GM23338 (cell line): Measurements from ENCODE around the gene SNAP91. TPM values are rescaled to one million over a fixed set of nuclear protein-coding genes. Genes with fewer than 3 reads are reported as not detected.

Source experiments
- ATAC-seq: fragments of 200-7000 bp; cut with Tn5 transposase; 3 replicates; pipeline ENCODE4 v1.9.1; 2020
- DNase-seq: peaks from one replicate; pipeline ENCODE4 v3.0.0-alpha.2; 2015; ENCODE audit warnings: low spot score
- H2AFZ ChIP-seq: fragments of 200-600 bp; sonication (generic); 2 replicates; pipeline ENCODE4 v1.8.0; 2016; ENCODE audit warnings: antibody characterized with exemption, mild to moderate bottlenecking, moderate library complexity
- H3F3A ChIP-seq: fragments of 200-600 bp; sonication (generic); replicated peaks from 2 replicates; pipeline ENCODE4 v1.8.0; 2017; ENCODE audit warnings: antibody characterized with exemption, mixed run types, low read depth
- H3K27ac ChIP-seq: fragments of 200-600 bp; sonication (generic); 2 replicates; pipeline ENCODE4 v1.6.1; 2016; ENCODE audit warnings: low read depth
- H3K27me3 ChIP-seq: fragments of 200-600 bp; sonication (generic); 2 replicates; pipeline ENCODE4 v1.8.0; 2016; ENCODE audit warnings: mild to moderate bottlenecking, mixed run types, moderate library complexity; ENCODE audit not compliant: insufficient read depth
- H3K36me3 ChIP-seq: fragments of 200-600 bp; sonication (generic); 2 replicates; pipeline ENCODE4 v1.8.0; 2016; ENCODE audit warnings: mild to moderate bottlenecking; ENCODE audit not compliant: insufficient read depth
- H3K4me1 ChIP-seq: fragments of 200-600 bp; sonication (generic); 2 replicates; pipeline ENCODE4 v1.8.0; 2016; ENCODE audit warnings: mild to moderate bottlenecking, moderate library complexity; ENCODE audit not compliant: insufficient read depth
- H3K4me2 ChIP-seq: fragments of 200-600 bp; sonication (generic); 2 replicates; pipeline ENCODE4 v1.7.1; 2017; ENCODE audit warnings: mixed run types
- H3K4me3 ChIP-seq: fragments of 200-600 bp; sonication (generic); 2 replicates; pipeline ENCODE4 v1.6.1; 2016; ENCODE audit warnings: mixed run types
- H3K79me2 ChIP-seq: fragments of 200-600 bp; sonication (generic); replicated peaks from 2 replicates; pipeline ENCODE4 v1.8.0; 2017; ENCODE audit warnings: mild to moderate bottlenecking; ENCODE audit not compliant: insufficient read depth
- H3K9me2 ChIP-seq: fragments of 200-600 bp; sonication (generic); 2 replicates; pipeline ENCODE4 v1.8.0; 2017; ENCODE audit not compliant: insufficient read depth
- H4K20me1 ChIP-seq: fragments of 200-600 bp; sonication (generic); replicated peaks from 2 replicates; pipeline ENCODE4 v1.8.0; 2017; ENCODE audit warnings: mild to moderate bottlenecking; ENCODE audit not compliant: insufficient read depth
- H3K27ac Mint-ChIP-seq: 2 replicates; pipeline ENCODE4 v1.8.0; 2020; ENCODE audit warnings: inconsistent platforms, mild to moderate bottlenecking, moderate library complexity, mixed read lengths
- H3K27me3 Mint-ChIP-seq: 3 replicates; pipeline ENCODE4 v1.8.0; 2022; ENCODE audit warnings: low read depth, mild to moderate bottlenecking, moderate library complexity, mixed read lengths, inconsistent platforms; ENCODE audit not compliant: insufficient read depth, poor library complexity
- H3K36me3 Mint-ChIP-seq: 3 replicates; pipeline ENCODE4 v1.8.0; 2021; ENCODE audit warnings: low read depth, mild to moderate bottlenecking, inconsistent platforms, moderate library complexity, mixed read lengths
- H3K4me1 Mint-ChIP-seq: 3 replicates; pipeline ENCODE4 v1.8.0; 2020; ENCODE audit warnings: mild to moderate bottlenecking, inconsistent platforms, mixed read lengths
- H3K4me3 Mint-ChIP-seq: 3 replicates; pipeline ENCODE4 v1.8.0; 2021; ENCODE audit warnings: moderate library complexity, mild to moderate bottlenecking, inconsistent platforms, mixed read lengths
- H3K9me3 Mint-ChIP-seq: 3 replicates; pipeline ENCODE4 v1.8.0; 2020; ENCODE audit warnings: moderate library complexity, mild to moderate bottlenecking, inconsistent platforms, mixed read lengths
- STAT1 ChIP-seq: IDR thresholded peaks from one replicate; pipeline ENCODE4 v1.6.1; 2016; ENCODE audit warnings: antibody characterized with exemption; ENCODE audit not compliant: unreplicated experiment
- polyA plus RNA-seq: library from polyadenylated mRNA; unstranded; fragments of >200 nt; fragmentation: Nextera tagmentation; extraction: Ambion mirVana; gene quantifications from 2 replicates; pipeline ENCODE4 v1.2.1, GENCODE V29; 2016
- total RNA-seq: library from RNA; depleted of rRNA; stranded (reverse); fragments of >200 nt; shearing (Covaris generic); gene quantifications from 2 replicates; pipeline ENCODE4 v1.2.3, GENCODE V29; 2014
- TF ChIP-seq, protein P1 (sequence below), 2 experiments: fragments of 200-600 bp in 1 of 2; sonication (generic) in 1 of 2; conservative IDR thresholded peaks; 2 replicates each; pipeline versions ENCODE4 v1.5.1 to v1.6.1; 2016 to 2017; ENCODE audit warnings: antibody characterized with exemption in 2 of 2, low read depth in 2 of 2, mild to moderate bottlenecking in 2 of 2, moderate library complexity in 1 of 2
- TF ChIP-seq, protein P2 (sequence below): fragments of 250-450 bp; sonication (Bioruptor Pico); IDR thresholded peaks from 2 replicates; pipeline ENCODE4 v1.5.0; 2020; ENCODE audit warnings: mild to moderate bottlenecking, moderate library complexity
- TF ChIP-seq, protein P3 (sequence below): IDR thresholded peaks from one replicate; pipeline ENCODE4 v1.6.1; 2018; ENCODE audit warnings: antibody characterized with exemption; ENCODE audit not compliant: unreplicated experiment

SNAP91 gene
- total and polyA plus RNA-seq, 2 experiments from 2014 or later: 0.83 to 1.2 TPM

DNA sequence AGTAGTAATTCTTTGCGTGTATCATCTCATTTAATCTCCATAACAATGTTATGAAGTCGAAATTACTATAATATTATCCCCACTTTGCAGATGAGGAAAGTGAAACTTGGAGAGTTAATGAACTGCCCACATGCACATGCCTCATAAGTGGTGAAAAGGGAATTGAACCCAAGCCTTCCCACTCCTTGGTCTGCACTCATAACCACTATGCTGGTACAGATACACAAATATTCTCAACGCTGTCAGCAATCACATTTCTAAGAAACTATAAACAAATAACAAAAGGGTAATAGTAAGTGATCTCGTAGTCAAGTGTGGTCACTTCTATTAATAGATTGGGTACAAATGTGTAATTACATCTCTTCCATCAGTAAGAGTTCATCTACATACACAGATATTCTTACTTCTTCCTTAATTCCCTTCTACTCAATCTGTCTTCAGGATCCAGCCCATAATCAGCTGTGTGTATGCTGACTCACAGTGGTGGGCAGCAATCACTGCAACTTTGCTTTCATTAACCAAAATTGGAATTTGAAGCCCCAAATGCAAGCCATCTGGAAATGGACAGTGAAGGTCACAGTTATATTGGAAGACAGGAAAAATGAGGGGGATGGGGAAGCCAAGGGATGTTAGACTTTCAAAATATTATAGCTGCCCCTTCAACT lies 190.0 kb downstream of the SNAP91 start:
- Histone ChIP-seq H3K4me2 (no peak overlapping the region), H3F3A (no peaks in the 10 kb centered on the region), H3K4me1 (peaks cover 11% of the 10 kb centered on the region), H2AFZ (no peak overlapping the region), H3K27ac (no peak overlapping the region), H3K27me3 (peaks cover 2% of the 10 kb centered on the region; the same call in 1 of the 2 replicates), H4K20me1 (no peaks in the 10 kb centered on the region), H3K36me3 (no peaks in the 10 kb centered on the region), H3K9me2 (no peaks in the 10 kb centered on the region), H3K79me2 (no peaks in the 10 kb centered on the region), H3K4me3 (no peak overlapping the region)
- DNase-seq (peak; percentile 23), ATAC-seq (no peak)
- Mint-ChIP-seq H3K27ac (no peak overlapping the region; the same call in 1 of the 2 replicates), H3K4me3 (no peak overlapping the region), H3K9me3 (no peaks in the 10 kb centered on the region), H3K36me3 (no peaks in the 10 kb centered on the region; the same call in 2 of the 3 replicates), H3K4me1 (peaks cover 19% of the 10 kb centered on the region), H3K27me3 (peaks cover 5% of the 10 kb centered on the region)
- TF ChIP-seq, protein P1, sequence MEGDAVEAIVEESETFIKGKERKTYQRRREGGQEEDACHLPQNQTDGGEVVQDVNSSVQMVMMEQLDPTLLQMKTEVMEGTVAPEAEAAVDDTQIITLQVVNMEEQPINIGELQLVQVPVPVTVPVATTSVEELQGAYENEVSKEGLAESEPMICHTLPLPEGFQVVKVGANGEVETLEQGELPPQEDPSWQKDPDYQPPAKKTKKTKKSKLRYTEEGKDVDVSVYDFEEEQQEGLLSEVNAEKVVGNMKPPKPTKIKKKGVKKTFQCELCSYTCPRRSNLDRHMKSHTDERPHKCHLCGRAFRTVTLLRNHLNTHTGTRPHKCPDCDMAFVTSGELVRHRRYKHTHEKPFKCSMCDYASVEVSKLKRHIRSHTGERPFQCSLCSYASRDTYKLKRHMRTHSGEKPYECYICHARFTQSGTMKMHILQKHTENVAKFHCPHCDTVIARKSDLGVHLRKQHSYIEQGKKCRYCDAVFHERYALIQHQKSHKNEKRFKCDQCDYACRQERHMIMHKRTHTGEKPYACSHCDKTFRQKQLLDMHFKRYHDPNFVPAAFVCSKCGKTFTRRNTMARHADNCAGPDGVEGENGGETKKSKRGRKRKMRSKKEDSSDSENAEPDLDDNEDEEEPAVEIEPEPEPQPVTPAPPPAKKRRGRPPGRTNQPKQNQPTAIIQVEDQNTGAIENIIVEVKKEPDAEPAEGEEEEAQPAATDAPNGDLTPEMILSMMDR (conservative IDR thresholded peaks at IDR 0.05; ENCODE audit: low read depth in 2 of 2): peak; percentile 47 to 59
- no peak for TF ChIP-seq STAT1

DNA sequence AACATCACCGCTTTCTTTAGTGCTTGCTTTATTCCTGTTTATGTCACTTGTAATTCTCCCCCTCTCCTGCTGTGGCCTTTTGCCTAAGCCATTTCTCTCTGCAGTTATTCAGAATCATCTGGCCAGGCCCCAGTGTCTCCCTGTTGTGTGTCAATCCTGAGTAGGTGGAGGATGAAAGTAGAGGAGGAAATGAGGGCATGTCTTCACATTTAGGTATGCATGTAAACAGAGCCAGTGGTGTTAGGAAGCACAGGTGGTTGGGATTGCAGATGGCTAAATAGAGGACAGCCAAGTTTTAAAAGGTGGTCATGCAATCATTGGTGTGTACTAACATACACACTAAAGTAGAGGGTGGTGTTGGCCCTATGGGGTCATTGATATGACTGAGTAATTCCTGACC lies 191.4 kb downstream of the SNAP91 start:
- H4K20me1 ChIP-seq: no peaks in the 10 kb centered on the region
- Mint-ChIP-seq H3K4me1 (peaks cover 27% of the 10 kb centered on the region), H3K36me3 (no peaks in the 10 kb centered on the region), H3K9me3 (no peaks in the 10 kb centered on the region), H3K27me3 (peaks cover 5% of the 10 kb centered on the region), H3K27ac (peak overlapping the region; percentile 5; the same call in 1 of the 2 replicates), H3K4me3 (no peak overlapping the region; the same call in 2 of the 3 replicates)
- H3K9me2 ChIP-seq: no peaks in the 10 kb centered on the region
- no peaks in the 10 kb centered on the region for H3K79me2 ChIP-seq
- H3K36me3 ChIP-seq: no peaks in the 10 kb centered on the region
- 0 out of 2 replicates have a peak overlapping the region, but pooled peaks have one; percentile 50 for H3K4me2 ChIP-seq
- TF ChIP-seq, protein P2, sequence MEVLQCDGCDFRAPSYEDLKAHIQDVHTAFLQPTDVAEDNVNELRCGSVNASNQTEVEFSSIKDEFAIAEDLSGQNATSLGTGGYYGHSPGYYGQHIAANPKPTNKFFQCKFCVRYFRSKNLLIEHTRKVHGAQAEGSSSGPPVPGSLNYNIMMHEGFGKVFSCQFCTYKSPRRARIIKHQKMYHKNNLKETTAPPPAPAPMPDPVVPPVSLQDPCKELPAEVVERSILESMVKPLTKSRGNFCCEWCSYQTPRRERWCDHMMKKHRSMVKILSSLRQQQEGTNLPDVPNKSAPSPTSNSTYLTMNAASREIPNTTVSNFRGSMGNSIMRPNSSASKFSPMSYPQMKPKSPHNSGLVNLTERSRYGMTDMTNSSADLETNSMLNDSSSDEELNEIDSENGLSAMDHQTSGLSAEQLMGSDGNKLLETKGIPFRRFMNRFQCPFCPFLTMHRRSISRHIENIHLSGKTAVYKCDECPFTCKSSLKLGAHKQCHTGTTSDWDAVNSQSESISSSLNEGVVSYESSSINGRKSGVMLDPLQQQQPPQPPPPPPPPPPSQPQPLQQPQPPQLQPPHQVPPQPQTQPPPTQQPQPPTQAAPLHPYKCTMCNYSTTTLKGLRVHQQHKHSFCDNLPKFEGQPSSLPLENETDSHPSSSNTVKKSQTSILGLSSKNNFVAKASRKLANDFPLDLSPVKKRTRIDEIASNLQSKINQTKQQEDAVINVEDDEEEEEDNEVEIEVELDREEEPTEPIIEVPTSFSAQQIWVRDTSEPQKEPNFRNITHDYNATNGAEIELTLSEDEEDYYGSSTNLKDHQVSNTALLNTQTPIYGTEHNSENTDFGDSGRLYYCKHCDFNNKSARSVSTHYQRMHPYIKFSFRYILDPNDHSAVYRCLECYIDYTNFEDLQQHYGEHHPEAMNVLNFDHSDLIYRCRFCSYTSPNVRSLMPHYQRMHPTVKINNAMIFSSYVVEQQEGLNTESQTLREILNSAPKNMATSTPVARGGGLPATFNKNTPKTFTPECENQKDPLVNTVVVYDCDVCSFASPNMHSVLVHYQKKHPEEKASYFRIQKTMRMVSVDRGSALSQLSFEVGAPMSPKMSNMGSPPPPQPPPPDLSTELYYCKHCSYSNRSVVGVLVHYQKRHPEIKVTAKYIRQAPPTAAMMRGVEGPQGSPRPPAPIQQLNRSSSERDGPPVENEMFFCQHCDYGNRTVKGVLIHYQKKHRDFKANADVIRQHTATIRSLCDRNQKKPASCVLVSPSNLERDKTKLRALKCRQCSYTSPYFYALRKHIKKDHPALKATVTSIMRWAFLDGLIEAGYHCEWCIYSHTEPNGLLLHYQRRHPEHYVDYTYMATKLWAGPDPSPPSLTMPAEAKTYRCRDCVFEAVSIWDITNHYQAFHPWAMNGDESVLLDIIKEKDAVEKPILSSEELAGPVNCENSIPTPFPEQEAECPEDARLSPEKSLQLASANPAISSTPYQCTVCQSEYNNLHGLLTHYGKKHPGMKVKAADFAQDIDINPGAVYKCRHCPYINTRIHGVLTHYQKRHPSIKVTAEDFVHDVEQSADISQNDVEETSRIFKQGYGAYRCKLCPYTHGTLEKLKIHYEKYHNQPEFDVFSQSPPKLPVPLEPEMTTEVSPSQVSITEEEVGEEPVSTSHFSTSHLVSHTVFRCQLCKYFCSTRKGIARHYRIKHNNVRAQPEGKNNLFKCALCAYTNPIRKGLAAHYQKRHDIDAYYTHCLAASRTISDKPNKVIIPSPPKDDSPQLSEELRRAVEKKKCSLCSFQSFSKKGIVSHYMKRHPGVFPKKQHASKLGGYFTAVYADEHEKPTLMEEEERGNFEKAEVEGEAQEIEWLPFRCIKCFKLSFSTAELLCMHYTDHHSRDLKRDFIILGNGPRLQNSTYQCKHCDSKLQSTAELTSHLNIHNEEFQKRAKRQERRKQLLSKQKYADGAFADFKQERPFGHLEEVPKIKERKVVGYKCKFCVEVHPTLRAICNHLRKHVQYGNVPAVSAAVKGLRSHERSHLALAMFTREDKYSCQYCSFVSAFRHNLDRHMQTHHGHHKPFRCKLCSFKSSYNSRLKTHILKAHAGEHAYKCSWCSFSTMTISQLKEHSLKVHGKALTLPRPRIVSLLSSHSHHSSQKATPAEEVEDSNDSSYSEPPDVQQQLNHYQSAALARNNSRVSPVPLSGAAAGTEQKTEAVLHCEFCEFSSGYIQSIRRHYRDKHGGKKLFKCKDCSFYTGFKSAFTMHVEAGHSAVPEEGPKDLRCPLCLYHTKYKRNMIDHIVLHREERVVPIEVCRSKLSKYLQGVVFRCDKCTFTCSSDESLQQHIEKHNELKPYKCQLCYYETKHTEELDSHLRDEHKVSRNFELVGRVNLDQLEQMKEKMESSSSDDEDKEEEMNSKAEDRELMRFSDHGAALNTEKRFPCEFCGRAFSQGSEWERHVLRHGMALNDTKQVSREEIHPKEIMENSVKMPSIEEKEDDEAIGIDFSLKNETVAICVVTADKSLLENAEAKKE (CRISPR knock-in tag): peak; percentile 10; the same call in 1 of the 2 replicates
- TF ChIP-seq, protein P3, sequence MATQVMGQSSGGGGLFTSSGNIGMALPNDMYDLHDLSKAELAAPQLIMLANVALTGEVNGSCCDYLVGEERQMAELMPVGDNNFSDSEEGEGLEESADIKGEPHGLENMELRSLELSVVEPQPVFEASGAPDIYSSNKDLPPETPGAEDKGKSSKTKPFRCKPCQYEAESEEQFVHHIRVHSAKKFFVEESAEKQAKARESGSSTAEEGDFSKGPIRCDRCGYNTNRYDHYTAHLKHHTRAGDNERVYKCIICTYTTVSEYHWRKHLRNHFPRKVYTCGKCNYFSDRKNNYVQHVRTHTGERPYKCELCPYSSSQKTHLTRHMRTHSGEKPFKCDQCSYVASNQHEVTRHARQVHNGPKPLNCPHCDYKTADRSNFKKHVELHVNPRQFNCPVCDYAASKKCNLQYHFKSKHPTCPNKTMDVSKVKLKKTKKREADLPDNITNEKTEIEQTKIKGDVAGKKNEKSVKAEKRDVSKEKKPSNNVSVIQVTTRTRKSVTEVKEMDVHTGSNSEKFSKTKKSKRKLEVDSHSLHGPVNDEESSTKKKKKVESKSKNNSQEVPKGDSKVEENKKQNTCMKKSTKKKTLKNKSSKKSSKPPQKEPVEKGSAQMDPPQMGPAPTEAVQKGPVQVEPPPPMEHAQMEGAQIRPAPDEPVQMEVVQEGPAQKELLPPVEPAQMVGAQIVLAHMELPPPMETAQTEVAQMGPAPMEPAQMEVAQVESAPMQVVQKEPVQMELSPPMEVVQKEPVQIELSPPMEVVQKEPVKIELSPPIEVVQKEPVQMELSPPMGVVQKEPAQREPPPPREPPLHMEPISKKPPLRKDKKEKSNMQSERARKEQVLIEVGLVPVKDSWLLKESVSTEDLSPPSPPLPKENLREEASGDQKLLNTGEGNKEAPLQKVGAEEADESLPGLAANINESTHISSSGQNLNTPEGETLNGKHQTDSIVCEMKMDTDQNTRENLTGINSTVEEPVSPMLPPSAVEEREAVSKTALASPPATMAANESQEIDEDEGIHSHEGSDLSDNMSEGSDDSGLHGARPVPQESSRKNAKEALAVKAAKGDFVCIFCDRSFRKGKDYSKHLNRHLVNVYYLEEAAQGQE: no peak
- peak; percentile 37 for DNase-seq
- ATAC-seq: peak; percentile 62
- H3K27me3 ChIP-seq: peaks cover 12% of the 10 kb centered on the region
- H2AFZ ChIP-seq: no peak overlapping the region
- H3K27ac ChIP-seq: peak overlapping the region; percentile 27; the same call in 1 of the 2 replicates
- peaks cover 18% of the 10 kb centered on the region for H3K4me1 ChIP-seq
- no peaks in the 10 kb centered on the region for H3F3A ChIP-seq
- H3K4me3 ChIP-seq: no peak overlapping the region
